ENCODE data around the gene OR10C1. TPM values are rescaled to one million over a fixed set of nuclear protein-coding genes. Genes with fewer than 3 reads are reported as not detected.
A peak's percentile ranks its signal among the peaks of the same experiment; 100 is the strongest.
"Not testable (repeated sequence)": the region's sequence is repeated elsewhere in the genome, so short reads cannot be mapped to it uniquely, and the experiment has no call there.

Gene OR10C1, protein sequence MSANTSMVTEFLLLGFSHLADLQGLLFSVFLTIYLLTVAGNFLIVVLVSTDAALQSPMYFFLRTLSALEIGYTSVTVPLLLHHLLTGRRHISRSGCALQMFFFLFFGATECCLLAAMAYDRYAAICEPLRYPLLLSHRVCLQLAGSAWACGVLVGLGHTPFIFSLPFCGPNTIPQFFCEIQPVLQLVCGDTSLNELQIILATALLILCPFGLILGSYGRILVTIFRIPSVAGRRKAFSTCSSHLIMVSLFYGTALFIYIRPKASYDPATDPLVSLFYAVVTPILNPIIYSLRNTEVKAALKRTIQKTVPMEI
- total RNA-seq (2014; rRNA removed; shearing (Covaris generic)): not detected in 2 replicates
- polyA plus RNA-seq (2015; cell fraction: cytosol; rRNA removed): not detected in 2 replicates
- polyA plus RNA-seq (2015; cell fraction: nucleus; rRNA removed): not detected in 2 replicates

DNA sequence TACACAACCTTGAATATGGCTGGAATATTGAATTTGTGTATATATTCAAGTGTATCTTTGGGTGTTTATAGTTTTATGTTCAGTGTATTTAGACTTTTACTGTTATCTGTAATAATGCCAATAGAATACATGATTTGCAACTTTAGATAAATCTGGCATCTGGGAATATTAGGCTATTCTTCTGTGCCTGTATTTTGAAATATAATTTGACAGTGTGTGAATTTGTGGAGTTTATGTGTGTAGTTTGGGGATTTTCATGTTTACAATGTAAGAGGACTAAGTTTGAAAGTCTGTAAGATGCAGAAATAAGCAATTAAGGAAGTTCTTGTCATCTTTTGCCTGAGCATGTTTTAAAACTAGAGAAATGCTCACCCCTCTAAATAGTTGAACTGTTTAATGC is at the start of gene OR10C1:
OR10C1 (plus strand) TSS at position 301 of the 400 bp plus-strand sequence. CDS start 710 bp downstream, outside the sequence.
- DNase-seq (ENCODE audit: low read depth, low spot score): no peak
- in situ Hi-C loops (cut with HindIII; ENCODE audit: low pct_unique_long_range_greater_than_20kb, low sequenced_read_pairs): no loop called here

DNA sequence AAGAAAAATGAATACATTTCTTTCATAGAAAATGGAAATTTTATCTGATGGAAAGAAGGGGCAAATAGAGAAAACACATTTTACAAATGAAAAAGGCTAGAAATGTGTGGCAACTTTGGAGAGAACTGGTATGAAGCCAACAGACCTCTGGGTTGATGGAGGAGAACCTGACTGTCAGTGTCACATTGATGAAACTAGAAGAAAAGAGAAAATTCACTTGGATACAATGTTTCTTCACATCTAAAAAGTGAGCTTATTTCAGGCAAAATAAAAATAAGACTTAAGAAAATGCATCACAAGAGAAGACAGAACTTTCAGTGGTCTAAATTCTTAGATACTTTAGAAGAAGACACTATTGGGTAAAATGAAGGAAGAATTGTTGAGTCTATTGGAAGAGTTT is 43.8 kb upstream of the OR10C1 start, which contains the start of gene OR12D2:
OR12D2 (plus strand) TSS at position 301 of the 400 bp plus-strand sequence. CDS start 1,069 bp downstream, outside the sequence.
- in situ Hi-C loops (cut with HindIII; ENCODE audit: low pct_unique_long_range_greater_than_20kb, low sequenced_read_pairs): no loop called here
- no peak for DNase-seq (ENCODE audit: low read depth, low spot score)

DNA sequence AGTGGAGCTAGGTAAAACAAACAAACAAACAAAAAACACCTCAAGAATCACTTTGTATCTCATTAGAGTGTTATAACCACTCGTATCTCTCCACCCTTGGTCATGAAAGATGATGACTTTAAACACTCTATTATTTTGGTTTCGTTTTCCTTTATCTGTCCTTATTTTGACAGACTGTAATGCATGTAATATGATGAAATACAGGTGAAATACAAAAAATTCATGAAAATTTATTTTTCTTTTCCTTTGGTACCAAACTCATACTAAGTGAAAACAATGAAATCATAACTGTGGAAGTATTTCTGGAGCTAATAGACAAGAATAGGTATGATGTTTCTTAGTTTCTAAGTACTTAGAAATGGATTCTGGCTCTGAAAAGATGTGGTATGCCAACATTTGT is 39.6 kb upstream of the OR10C1 start:
- no peak for DNase-seq (ENCODE audit: low read depth, low spot score)
- in situ Hi-C loops (cut with HindIII; ENCODE audit: low pct_unique_long_range_greater_than_20kb, low sequenced_read_pairs): no loop called here

DNA sequence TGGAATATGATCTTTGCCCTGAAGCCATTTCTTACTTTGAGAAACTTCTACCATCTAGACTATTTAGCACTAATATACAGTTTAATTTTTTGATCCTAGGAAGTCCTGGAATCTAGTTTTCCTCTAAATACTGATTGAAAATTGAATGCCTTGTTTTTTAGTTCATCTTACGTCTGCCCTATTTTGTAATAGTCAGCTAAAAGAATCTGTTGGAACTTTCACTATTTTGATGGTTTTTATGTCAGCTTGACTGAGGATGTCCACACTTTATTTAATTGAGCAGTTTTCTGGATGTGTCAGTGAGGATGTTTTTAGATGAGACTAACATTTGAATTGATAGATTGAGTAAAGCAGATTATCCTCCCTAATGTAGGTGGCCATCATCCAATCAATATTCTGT is 35.3 kb upstream of the OR10C1 start:
- in situ Hi-C loops (cut with HindIII; ENCODE audit: low pct_unique_long_range_greater_than_20kb, low sequenced_read_pairs): no loop called here
- DNase-seq (ENCODE audit: low read depth, low spot score): no peak

DNA sequence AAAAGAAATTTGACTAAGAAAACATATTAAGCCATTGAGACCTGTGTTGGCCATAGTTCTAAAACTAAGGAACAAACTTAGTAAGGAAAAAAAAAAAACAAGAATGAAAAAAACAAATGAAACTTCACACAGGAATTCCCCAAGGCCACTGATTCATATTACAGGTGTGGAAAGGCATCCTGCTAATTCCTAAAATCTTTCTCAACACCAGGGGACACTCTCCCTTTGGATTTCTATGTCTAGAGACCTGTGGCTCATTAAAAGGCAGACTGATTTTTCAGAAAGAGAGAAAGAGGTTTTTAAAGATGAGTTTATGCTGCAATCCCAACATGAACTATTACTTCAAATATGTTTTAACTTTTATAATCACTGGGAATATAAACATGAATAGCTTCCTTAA is 24.5 kb upstream of the OR10C1 start, which contains the start of gene OR12D1:
OR12D1 (plus strand) TSS at position 341 of the 400 bp plus-strand sequence.
- in situ Hi-C loops (cut with HindIII; ENCODE audit: low pct_unique_long_range_greater_than_20kb, low sequenced_read_pairs): no loop called here
- DNase-seq (ENCODE audit: low read depth, low spot score): peak; percentile 50

DNA sequence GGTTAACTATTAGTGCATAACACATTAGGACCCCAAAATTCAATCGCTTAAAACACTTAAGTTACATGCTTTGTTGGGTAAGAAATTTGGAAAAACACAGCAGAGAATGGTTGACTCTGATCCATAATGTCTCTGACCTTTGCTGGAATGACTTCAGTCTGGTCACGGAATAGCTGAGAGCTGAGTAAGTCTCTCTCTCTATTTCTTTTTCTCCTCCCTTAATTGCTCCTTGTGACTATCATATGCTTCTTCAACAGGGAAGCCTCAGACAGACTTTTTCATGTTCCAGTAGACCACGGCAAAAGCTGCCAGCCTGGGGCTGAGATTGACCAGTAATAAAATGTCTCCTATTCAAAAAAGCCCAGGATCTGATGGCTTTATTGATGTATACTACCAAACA is 19.6 kb upstream of the OR10C1 start:
- peak; percentile 95 for DNase-seq (ENCODE audit: low read depth, low spot score)
- in situ Hi-C loops (cut with HindIII; ENCODE audit: low pct_unique_long_range_greater_than_20kb, low sequenced_read_pairs): no loop called here

DNA sequence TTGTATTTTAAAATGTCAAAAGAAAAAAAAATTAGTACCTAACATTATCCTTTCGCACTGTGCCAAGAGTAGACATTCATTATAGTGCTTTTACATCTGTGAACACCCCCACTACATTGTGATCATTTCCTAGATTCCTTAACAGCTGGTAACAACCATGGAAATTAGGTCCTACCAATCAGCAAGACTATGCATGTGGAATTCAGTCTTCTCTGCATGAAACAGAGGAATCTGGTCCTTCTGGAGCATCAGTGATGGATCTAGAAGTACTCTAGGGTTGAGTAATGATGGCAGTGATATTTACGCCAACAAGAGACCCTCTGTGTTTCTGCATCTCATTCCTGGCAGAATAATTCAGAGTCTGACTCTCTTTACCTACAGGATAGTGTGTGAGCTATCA is 14.9 kb upstream of the OR10C1 start:
- in situ Hi-C loops (cut with HindIII; ENCODE audit: low pct_unique_long_range_greater_than_20kb, low sequenced_read_pairs): no loop called here
- no peak for DNase-seq (ENCODE audit: low read depth, low spot score)

DNA sequence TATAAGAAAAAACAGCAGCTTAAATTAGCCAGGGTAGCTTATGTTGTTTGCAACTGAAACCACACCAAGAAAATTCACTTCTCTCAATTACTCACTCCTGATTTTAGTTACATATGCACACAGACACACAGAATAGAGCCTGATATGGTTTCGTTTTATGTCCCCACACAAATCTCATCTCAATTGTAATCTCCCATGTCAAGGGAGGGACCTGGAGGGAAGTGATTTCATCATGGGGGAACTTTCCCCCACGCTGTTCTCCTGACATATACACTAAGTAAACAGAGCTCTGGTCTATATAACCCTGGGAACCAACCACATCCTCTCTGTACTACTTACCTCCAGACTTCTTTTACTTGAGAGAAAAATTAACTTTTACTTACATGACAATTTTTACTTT is 14.5 kb upstream of the OR10C1 start:
- in situ Hi-C loops (cut with HindIII; ENCODE audit: low pct_unique_long_range_greater_than_20kb, low sequenced_read_pairs): no loop called here
- no peak for DNase-seq (ENCODE audit: low read depth, low spot score)

DNA sequence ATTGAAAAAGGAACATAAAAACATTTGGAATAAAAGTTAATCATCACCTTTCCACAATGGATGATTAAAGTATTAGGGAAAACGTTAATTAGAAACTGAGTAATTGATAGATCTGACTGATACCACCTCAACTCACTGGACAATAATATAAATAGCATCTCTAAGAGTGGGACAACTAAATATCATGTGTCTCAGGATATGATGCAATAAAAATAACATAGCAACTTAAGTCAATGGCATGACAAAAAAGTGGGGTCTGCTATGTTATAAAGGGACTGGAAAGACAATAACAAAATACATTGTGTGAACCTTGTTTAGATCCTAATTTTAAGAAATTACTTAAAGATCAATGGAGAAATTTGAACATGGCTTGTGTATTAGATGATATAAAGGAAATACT is 14.0 kb upstream of the OR10C1 start:
- in situ Hi-C loops (cut with HindIII; ENCODE audit: low pct_unique_long_range_greater_than_20kb, low sequenced_read_pairs): no loop called here

DNA sequence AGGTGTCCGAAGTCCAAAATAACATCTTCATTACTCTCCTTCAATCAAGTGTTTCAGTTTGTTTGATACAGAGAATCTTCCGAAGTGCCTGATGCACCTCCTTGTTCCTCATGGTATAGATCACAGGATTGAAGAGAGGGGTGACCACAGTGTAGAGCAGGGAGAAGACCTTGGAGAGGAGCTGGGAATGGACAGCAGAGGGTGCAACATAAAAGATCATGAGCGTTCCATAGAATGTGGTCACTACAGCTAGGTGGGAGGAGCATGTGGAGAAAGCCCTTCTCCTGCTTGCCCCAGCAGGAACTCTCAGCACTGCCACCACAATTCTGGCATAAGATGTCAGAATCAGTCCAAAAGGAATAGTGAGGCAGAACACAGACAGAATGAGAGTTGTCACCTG is 12.5 kb upstream of the OR10C1 start:
- in situ Hi-C loops (cut with HindIII; ENCODE audit: low pct_unique_long_range_greater_than_20kb, low sequenced_read_pairs): no loop called here
- peak; percentile 15 for DNase-seq (ENCODE audit: low read depth, low spot score)

More for the DNA sequence above, 14.0 kb upstream of the OR10C1 start:
- DNase-seq (ENCODE audit: low read depth, low spot score): no peak

DNA sequence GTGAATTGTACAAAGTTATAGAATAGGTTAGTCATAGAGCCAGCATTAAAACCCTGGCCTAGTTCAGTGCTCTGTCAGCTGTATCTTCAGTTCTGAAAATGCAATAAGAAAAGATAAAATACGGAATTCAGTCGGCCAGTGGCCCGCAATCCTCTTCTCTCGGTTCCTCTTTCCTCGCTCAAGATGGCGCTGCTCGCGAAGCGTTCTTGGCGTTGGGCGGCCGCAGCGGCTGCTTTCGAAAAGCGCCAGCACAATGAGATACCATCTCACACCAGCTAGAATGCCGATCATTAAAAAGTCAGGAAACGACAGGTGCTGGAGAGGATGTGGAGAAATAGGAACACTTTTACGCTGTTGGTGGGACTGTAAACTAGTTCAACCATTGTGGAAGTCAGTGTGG is 2.4 kb upstream of the OR10C1 start:
- DNase-seq (ENCODE audit: low read depth, low spot score); in situ Hi-C loops (cut with HindIII; ENCODE audit: low pct_unique_long_range_greater_than_20kb, low sequenced_read_pairs): not testable (repeated sequence)

DNA sequence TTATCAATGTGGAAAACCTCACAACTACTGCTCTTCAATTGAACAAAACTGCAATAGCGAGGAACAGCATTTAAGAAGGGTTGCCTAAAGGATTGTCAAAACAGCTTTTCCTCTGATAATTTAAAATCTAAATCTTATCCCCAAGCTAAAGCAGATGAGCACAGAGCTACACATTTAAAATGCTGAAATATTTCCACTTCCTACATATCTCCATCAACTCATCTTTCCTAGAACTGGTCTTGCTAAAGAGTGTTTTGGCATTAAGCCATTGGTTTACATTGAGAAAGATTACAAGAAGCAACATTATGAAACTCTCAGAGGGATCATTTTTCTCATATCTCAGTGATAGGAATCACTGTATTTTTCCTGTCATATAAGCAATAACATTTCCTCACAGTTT is 3.6 kb downstream of the OR10C1 start:
- in situ Hi-C loops (cut with HindIII; ENCODE audit: low pct_unique_long_range_greater_than_20kb, low sequenced_read_pairs): no loop called here
- DNase-seq (ENCODE audit: low read depth, low spot score): no peak

DNA sequence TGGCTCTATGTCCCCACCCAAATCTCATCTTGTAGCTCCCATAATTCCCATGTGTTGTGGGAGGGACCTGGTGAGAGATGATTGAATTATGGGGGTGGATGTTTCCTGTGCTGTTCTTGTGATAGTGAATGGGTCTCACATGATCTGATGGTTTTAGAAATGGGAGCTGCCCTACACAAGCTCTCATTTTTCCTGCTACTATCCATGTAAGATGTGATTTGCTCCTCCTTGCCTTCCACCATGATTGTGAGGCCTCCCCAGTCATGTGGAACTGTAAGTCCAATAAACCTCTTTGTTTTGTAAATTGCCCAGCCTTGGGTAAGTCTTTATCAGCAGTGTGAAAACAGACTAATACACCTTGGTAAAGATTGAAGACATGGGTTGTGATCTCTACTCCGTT is 4.9 kb downstream of the OR10C1 start:
- in situ Hi-C loops (cut with HindIII; ENCODE audit: low pct_unique_long_range_greater_than_20kb, low sequenced_read_pairs): not testable (repeated sequence)

DNA sequence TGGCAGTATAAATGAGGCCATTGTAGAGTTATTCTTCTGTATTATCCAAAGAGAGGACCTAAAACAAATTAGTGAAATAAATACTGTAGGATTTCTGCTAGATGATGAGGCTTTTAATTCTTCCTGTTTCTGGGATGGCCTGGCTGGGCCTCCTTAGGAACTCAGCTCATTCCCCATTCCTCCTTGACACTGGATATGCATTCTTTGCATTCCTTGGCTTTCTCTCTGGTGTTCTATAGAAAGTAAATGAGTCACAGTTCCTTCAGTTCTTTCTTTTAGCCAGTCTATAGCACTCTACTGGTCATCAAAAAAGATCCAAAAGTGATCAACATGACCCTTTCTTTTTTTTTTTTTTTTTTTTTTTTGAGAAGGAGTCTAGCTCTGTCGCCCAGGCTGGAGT is 8.6 kb downstream of the OR10C1 start:
- DNase-seq (ENCODE audit: low read depth, low spot score): no peak
- in situ Hi-C loops (cut with HindIII; ENCODE audit: low pct_unique_long_range_greater_than_20kb, low sequenced_read_pairs): no loop called here

More for the DNA sequence above, 4.9 kb downstream of the OR10C1 start:
- not testable (repeated sequence) for DNase-seq (ENCODE audit: low read depth, low spot score)

DNA sequence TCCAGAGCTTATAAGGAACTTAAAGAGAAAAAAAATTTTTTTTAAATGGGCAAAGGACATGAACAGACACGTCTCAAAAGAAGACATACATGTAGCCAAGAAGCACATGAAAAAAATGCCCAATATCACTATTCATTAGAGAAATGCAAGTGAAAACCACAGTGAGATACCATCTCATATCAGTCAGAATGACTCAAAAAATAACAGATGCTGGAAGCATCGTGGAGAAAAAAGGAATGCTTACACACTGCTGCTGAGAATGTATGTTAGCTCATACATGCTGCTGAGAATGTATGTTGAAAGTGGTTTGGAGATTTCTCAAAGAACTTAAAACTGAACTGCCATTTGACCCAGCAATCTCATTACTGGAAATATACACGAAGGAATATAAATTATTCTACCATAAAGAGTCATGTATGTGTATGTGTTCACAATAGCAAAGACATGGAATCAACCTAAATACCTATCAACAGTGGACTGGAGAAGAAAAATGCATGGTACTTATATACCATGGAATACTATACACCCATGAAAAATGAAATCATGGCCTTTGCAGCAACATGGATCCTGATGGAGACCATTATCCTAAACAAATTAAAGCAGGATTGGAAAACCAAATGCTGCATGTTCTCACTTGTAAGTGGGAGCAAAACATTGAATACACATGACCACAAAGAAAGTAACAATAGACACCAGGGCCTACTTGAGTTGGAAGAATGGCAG is 12.5 kb downstream of the OR10C1 start:
- DNase-seq (ENCODE audit: low read depth, low spot score): no peak
- in situ Hi-C loops (cut with HindIII; ENCODE audit: low pct_unique_long_range_greater_than_20kb, low sequenced_read_pairs): no loop called here

DNA sequence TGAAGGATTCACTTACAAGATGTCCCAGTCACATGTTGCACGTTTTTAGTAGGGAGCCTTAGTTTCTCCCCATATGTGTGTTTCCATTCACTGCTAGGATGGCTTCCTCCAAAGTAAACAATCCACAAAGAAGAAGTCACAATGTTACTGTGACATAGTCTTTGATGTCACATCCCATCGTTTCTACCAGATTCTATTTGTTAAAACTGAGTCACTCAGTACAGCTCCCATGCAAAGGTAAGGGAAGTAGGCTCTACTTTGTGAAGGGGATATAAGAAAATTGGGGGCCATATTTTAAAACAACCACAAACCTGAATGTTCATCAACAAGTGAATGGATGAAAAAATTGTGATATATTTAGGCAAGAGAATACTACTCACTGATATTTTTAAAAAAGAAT is 17.9 kb downstream of the OR10C1 start, which contains the start of the genes OR11A1 and OR2H1:
OR11A1 (minus strand) TSS at position 101 of the 400 bp plus-strand sequence. CDS start 29,430 bp downstream, outside the sequence.
OR2H1 (plus strand) TSS at position 185 of the 400 bp plus-strand sequence. CDS start 4,615 bp downstream, outside the sequence.
- DNase-seq (ENCODE audit: low read depth, low spot score): peak; percentile 32
- in situ Hi-C loops (cut with HindIII; ENCODE audit: low pct_unique_long_range_greater_than_20kb, low sequenced_read_pairs): no loop called here

DNA sequence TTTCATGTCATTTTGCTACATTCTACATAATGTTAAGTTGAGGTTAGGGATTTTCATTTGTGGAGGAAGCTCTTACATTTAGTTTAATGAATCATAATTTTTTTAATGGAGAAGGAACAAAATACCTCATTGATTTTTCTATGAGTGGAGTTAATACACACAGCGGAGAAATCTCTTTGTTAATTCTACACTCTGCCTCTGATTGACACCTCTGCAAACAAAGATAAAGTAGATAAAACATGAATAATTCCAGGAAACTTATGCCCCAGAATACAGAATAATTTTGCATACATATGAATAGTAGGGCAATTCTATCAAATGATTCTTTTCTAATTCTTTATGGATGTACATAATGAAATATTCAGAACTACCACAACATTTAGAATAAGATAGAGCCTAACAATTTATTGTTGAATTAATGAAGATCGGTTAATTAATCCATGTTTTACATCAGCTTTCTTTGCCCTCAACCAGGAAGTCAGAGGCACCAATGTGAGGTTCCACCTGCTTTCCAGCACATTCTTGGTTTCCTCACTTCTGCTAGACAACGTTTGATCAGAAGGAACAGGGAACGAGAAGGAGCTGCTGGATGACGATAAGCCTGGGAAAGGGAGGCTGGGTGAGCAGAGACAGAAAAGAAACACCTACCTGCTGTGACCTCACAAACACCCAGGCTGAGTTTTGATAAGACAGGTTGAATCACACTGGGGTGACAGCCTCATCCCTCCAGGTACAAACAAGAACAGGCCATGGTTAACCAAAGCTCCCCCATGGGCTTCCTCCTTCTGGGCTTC is 22.1 kb downstream of the OR10C1 start:
- no peak for DNase-seq (ENCODE audit: low read depth, low spot score)
- in situ Hi-C loops (cut with HindIII; ENCODE audit: low pct_unique_long_range_greater_than_20kb, low sequenced_read_pairs): no loop called here

DNA sequence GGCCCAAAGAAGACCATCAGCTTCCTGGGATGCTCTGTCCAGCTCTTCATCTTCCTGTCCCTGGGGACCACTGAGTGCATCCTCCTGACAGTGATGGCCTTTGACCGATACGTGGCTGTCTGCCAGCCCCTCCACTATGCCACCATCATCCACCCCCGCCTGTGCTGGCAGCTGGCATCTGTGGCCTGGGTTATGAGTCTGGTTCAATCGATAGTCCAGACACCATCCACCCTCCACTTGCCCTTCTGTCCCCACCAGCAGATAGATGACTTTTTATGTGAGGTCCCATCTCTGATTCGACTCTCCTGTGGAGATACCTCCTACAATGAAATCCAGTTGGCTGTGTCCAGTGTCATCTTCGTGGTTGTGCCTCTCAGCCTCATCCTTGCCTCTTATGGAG is 22.9 kb downstream of the OR10C1 start:
- in situ Hi-C loops (cut with HindIII; ENCODE audit: low pct_unique_long_range_greater_than_20kb, low sequenced_read_pairs): no loop called here
- DNase-seq (ENCODE audit: low read depth, low spot score): no peak

Measured in SK-MEL-5 (cell line).